HL-60 (cell line): ENCODE measurements around the gene GLRX5.

Experiments used
- CTCF ChIP-seq: IDR thresholded peaks from one replicate; pipeline ENCODE4 v1.5.1; 2011; ENCODE audit warnings: low read length, control low read depth, inconsistent platforms; ENCODE audit not compliant: insufficient read depth
- GABPA ChIP-seq: IDR thresholded peaks from 2 replicates; pipeline ENCODE4 v1.6.1; 2012; ENCODE audit warnings: low read depth
- POLR2AphosphoS5 ChIP-seq: IDR thresholded peaks from 2 replicates; pipeline ENCODE4 v1.6.1; 2012; ENCODE audit warnings: low read depth

- TF ChIP-seq GABPA (no peak), CTCF (no peak), POLR2AphosphoS5 (no peak)
These were observed 20.2 kb downstream of the GLRX5 start for GRCh38 chr14:95555053-95555452.
